ENCODE data around the gene CDH8. TPM values are rescaled to one million over a fixed set of nuclear protein-coding genes. Genes with fewer than 3 reads are reported as not detected.

Gene CDH8
- total RNA-seq, 1 donor from 2014 or later: 23.7 TPM

DNA sequence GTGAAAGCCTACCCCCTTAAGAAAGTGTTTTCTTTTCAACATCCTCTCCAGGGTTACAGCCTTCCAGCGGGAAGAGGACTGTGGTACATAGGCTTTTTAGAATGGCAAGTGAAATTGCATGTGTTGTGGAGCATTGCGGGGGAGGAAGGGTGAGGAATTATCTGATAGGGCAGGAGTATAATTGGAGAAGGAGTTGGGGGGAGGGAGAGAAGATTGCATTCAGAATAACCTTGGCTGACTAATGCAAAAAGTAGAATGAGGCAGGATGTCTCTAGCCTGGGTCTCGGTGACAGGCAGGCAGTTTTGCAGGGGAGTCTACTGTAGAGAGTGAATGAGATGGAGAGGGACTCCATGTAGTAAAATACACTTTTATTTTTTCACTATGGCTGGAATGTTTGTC, 2.4 kb upstream of the CDH8 start:
- peaks cover 34% of the 10 kb centered on the region for H3K4me1 Mint-ChIP-seq
- Histone ChIP-seq H3K4me3 (peak overlapping the region; percentile 6), H3K79me2 (ENCODE audit: low read depth) (no peaks in the 10 kb centered on the region), H3K4me2 (peak overlapping the region; percentile 98), H3K36me3 (no peaks in the 10 kb centered on the region), H3K9ac (no peak overlapping the region), H3K4me1 (peaks cover 26% of the 10 kb centered on the region), H2AFZ (replicated peaks) (no peak overlapping the region), H3K27me3 (peaks cover 39% of the 10 kb centered on the region), H3K27ac (no peak overlapping the region), H3K9me3 (ENCODE audit: low read depth) (no peaks in the 10 kb centered on the region), H3F3A (ENCODE audit: low read depth) (peaks cover 52% of the 10 kb centered on the region), H4K20me1 (ENCODE audit: low read depth) (no peaks in the 10 kb centered on the region)
- H3K27me3 Mint-ChIP-seq (ENCODE audit: insufficient read depth, low read depth): peaks cover 20% of the 10 kb centered on the region
- H3K9me3 Mint-ChIP-seq: no peaks in the 10 kb centered on the region
- H3K36me3 Mint-ChIP-seq: no peaks in the 10 kb centered on the region
- peak overlapping the region; percentile 37 for H3K4me3 Mint-ChIP-seq
- TF ChIP-seq EZH2 (IDR thresholded peaks at IDR 0.05): no peak
- TF ChIP-seq EZH2phosphoT487 (IDR thresholded peaks at IDR 0.05): no peak
- no peak overlapping the region for H3K27ac Mint-ChIP-seq
- peak; percentile 31 for DNase-seq (ENCODE audit: low spot score)

DNA sequence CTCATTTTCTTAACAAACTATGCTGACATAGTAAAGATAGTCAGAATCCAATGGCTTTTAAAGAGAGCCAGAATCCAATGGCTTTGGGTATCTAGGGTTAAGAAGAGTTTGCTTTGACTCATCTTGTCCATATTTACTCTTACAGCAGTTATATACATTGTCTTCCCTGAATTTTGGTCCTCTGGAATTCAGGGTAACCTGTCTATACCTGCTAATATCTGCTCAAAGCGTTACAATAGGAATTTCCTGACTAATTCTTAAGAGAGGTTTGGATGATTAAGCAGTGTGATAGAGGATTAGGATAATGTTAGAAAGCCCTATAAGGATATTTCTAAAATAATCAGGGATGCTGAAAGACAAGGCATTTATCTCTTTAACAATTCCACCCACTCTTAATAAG, 2.0 kb upstream of the CDH8 start:
- Histone ChIP-seq H3K9me3 (ENCODE audit: low read depth) (no peaks in the 10 kb centered on the region), H3F3A (ENCODE audit: low read depth) (peaks cover 54% of the 10 kb centered on the region), H3K4me2 (peak overlapping the region; percentile 98), H3K36me3 (no peaks in the 10 kb centered on the region), H3K27ac (no peak overlapping the region), H4K20me1 (ENCODE audit: low read depth) (no peaks in the 10 kb centered on the region), H3K9ac (no peak overlapping the region), H3K27me3 (peaks cover 43% of the 10 kb centered on the region), H3K4me3 (peak overlapping the region; percentile 6), H2AFZ (replicated peaks) (no peak overlapping the region), H3K79me2 (ENCODE audit: low read depth) (no peaks in the 10 kb centered on the region), H3K4me1 (peaks cover 31% of the 10 kb centered on the region)
- Mint-ChIP-seq H3K4me3 (no peak overlapping the region), H3K36me3 (no peaks in the 10 kb centered on the region), H3K4me1 (peaks cover 34% of the 10 kb centered on the region), H3K9me3 (no peaks in the 10 kb centered on the region), H3K27me3 (ENCODE audit: insufficient read depth, low read depth) (peaks cover 22% of the 10 kb centered on the region), H3K27ac (no peak overlapping the region)
- no peak for DNase-seq (ENCODE audit: low spot score)
- TF ChIP-seq EZH2 (IDR thresholded peaks at IDR 0.05): no peak
- TF ChIP-seq EZH2phosphoT487 (IDR thresholded peaks at IDR 0.05): no peak
- TF ChIP-seq, protein P1, sequence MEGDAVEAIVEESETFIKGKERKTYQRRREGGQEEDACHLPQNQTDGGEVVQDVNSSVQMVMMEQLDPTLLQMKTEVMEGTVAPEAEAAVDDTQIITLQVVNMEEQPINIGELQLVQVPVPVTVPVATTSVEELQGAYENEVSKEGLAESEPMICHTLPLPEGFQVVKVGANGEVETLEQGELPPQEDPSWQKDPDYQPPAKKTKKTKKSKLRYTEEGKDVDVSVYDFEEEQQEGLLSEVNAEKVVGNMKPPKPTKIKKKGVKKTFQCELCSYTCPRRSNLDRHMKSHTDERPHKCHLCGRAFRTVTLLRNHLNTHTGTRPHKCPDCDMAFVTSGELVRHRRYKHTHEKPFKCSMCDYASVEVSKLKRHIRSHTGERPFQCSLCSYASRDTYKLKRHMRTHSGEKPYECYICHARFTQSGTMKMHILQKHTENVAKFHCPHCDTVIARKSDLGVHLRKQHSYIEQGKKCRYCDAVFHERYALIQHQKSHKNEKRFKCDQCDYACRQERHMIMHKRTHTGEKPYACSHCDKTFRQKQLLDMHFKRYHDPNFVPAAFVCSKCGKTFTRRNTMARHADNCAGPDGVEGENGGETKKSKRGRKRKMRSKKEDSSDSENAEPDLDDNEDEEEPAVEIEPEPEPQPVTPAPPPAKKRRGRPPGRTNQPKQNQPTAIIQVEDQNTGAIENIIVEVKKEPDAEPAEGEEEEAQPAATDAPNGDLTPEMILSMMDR (IDR thresholded peaks at IDR 0.05): no peak

DNA sequence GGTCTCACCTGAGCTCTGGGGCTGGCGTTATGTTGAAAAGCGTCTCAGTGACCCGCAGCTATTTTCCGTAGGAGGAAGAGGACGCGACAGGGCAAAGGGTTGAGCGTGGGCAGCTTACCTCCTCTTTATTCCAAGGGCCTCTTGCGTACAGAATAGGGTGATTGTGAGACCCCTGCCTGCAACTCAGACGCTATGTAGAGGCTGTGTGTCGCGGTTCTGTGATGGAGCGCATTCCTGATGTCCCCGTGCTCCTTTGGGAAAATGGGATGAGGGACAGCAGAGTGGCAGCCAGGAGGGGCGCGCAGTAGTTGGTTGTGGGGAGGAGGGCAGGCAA, 531 bp upstream of the CDH8 start:
- Histone ChIP-seq H4K20me1 (ENCODE audit: low read depth) (no peaks in the 10 kb centered on the region), H2AFZ (replicated peaks) (peak overlapping the region; percentile 88), H3K9me3 (ENCODE audit: low read depth) (no peaks in the 10 kb centered on the region), H3K27ac (no peak overlapping the region), H3K36me3 (no peaks in the 10 kb centered on the region), H3K4me1 (peaks cover 41% of the 10 kb centered on the region), H3K4me2 (peak overlapping the region; percentile 98), H3K27me3 (peaks cover 46% of the 10 kb centered on the region), H3F3A (ENCODE audit: low read depth) (peaks cover 54% of the 10 kb centered on the region), H3K9ac (no peak overlapping the region), H3K4me3 (peak overlapping the region; percentile 81), H3K79me2 (ENCODE audit: low read depth) (no peaks in the 10 kb centered on the region)
- Mint-ChIP-seq H3K36me3 (no peaks in the 10 kb centered on the region), H3K9me3 (no peaks in the 10 kb centered on the region), H3K27ac (no peak overlapping the region), H3K27me3 (ENCODE audit: insufficient read depth, low read depth) (peaks cover 22% of the 10 kb centered on the region), H3K4me1 (peaks cover 34% of the 10 kb centered on the region), H3K4me3 (peak overlapping the region; percentile 93)
- peak; percentile 67 for DNase-seq (ENCODE audit: low spot score)
- TF ChIP-seq EZH2 (IDR thresholded peaks at IDR 0.05) (no peak), EZH2phosphoT487 (IDR thresholded peaks at IDR 0.05) (no peak)
- TF ChIP-seq, protein P1 (IDR thresholded peaks at IDR 0.05): no peak

DNA sequence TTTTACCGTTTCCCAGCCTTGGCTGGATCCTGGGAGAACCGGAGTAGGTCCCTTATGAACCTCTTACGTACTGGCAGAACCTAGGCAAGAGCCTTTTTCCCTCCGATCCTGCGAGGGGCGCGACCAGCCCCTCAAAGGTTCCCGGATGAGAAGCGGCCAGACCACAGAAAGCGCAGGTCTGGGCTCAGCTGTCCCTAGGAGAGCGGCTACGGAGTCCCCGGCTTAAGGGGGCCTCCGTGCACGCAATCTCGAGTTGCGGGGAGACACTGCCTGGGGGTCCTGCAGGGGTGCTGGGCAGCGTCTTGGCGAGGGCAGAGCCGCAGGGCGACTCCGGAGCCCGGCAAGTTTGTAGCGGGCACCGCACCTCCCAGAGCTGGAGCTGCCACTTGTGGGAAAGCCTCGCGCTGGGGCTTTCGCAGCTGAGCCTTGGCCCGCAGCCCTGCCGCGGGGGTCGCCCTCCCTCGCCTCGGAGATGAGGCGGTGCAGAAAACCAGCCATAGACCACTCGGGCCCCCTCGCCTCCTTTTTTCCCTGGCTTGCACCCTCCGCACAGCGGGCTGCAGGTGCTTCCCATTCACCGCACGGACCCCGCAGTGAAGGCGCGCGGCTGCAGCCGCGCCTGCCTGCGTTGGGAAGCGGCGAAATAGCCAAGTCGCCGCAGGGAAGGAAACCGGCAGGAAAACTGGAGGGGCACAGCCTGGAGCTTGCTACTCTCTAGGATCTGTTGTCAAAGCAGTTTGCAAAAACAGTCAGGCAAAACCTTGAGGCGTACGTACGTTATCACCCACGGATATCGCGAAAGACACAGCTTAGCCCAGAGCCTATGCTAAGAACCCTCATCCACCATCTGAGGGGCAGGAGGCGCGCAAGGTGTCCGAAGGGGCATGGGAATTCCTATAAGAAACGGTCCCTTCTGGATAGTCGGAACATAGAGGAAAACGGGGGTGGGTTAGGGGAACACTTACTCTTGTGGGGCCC, 834 bp downstream of the CDH8 start:
- TF ChIP-seq EZH2phosphoT487 (IDR thresholded peaks at IDR 0.05): peak; percentile 4
- no peak for TF ChIP-seq EZH2 (IDR thresholded peaks at IDR 0.05)
- Histone ChIP-seq H3K36me3 (no peaks in the 10 kb centered on the region), H3K4me1 (peaks cover 38% of the 10 kb centered on the region), H3K27me3 (peaks cover 46% of the 10 kb centered on the region), H3K9me3 (ENCODE audit: low read depth) (no peaks in the 10 kb centered on the region), H3K27ac (peak overlapping the region; percentile 41), H3K4me3 (peak overlapping the region; percentile 81), H3F3A (ENCODE audit: low read depth) (peaks cover 54% of the 10 kb centered on the region), H3K79me2 (ENCODE audit: low read depth) (no peaks in the 10 kb centered on the region), H3K4me2 (peak overlapping the region; percentile 98), H3K9ac (no peak overlapping the region), H4K20me1 (ENCODE audit: low read depth) (no peaks in the 10 kb centered on the region), H2AFZ (replicated peaks) (peak overlapping the region; percentile 92)
- peak; percentile 89 for DNase-seq (ENCODE audit: low spot score)
- Mint-ChIP-seq H3K9me3 (no peaks in the 10 kb centered on the region), H3K27ac (no peak overlapping the region), H3K36me3 (no peaks in the 10 kb centered on the region), H3K4me3 (peak overlapping the region; percentile 93), H3K4me1 (peaks cover 34% of the 10 kb centered on the region), H3K27me3 (ENCODE audit: insufficient read depth, low read depth) (peaks cover 22% of the 10 kb centered on the region)

Measured in neural progenitor cell (in vitro differentiated cells).